Calu3 (cell line): ENCODE results near the gene PTPRO. TPM values are rescaled to one million over a fixed set of nuclear protein-coding genes. Genes with fewer than 3 reads are reported as not detected.

Source experiments
- BruUV-seq: library from RNA; stranded (reverse); fragments of 400-500 nt; replicated peaks from 2 replicates; lab custom pipeline; 2021; lab: Mats Ljungman, UMichigan
- CTCF ChIA-PET: fragments of 300-600 bp; sonication (Branson Sonifier 250); formaldehyde crosslinking; loops from one replicate; lab custom pipeline; 2022; ENCODE audit warnings: antibody characterized with exemption; lab: Charles Lee
- DNase-seq: peaks from one replicate; pipeline ENCODE4 v3.0.0; 2022
- H3K27ac Mint-ChIP-seq: one replicate; pipeline ENCODE4 v1.8.0; 2022; ENCODE audit warnings: mixed read lengths; ENCODE audit not compliant: unreplicated experiment
- H3K27me3 Mint-ChIP-seq: one replicate; pipeline ENCODE4 v1.8.0; 2022; ENCODE audit warnings: mixed read lengths; ENCODE audit not compliant: unreplicated experiment
- H3K36me3 Mint-ChIP-seq: one replicate; pipeline ENCODE4 v1.8.0; 2022; ENCODE audit warnings: mild to moderate bottlenecking, moderate library complexity, mixed read lengths; ENCODE audit not compliant: insufficient read depth, unreplicated experiment
- H3K4me1 Mint-ChIP-seq: one replicate; pipeline ENCODE4 v1.8.0; 2022; ENCODE audit warnings: mild to moderate bottlenecking, low read depth, mixed read lengths; ENCODE audit not compliant: unreplicated experiment
- H3K4me3 Mint-ChIP-seq: one replicate; pipeline ENCODE4 v1.8.0; 2022; ENCODE audit warnings: mild to moderate bottlenecking, low read depth, moderate library complexity, mixed read lengths; ENCODE audit not compliant: unreplicated experiment
- H3K9me3 Mint-ChIP-seq: one replicate; pipeline ENCODE4 v1.8.0; 2022; ENCODE audit warnings: low read depth, mixed read lengths; ENCODE audit not compliant: unreplicated experiment
- CTCF ChIP-seq: fragments of 200-600 bp; IDR thresholded peaks from one replicate; pipeline ENCODE4 v1.8.0; 2022; ENCODE audit warnings: antibody characterized with exemption; ENCODE audit not compliant: unreplicated experiment
- intact Hi-C: fragments of 100-400 bp; cut with micrococcal nuclease; formaldehyde crosslinking; loops from one replicate; pipeline ENCODE4 v1.10.0; 2022; ENCODE audit not compliant: unreplicated experiment
- total RNA-seq: library from RNA; stranded (reverse); gene quantifications from 2 replicates; pipeline ENCODE4 v1.2.3, GENCODE V29; 2022

The PTPRO gene
- total RNA-seq, 1 experiment from 2014 or later, result not detected

GRCh38 chr12:15481846-15482245 is 159.5 kb downstream of the PTPRO start:
- Mint-ChIP-seq H3K36me3 (no peaks in the 10 kb centered on the region), H3K4me1 (no peaks in the 10 kb centered on the region), H3K27me3 (peaks cover 55% of the 10 kb centered on the region), H3K27ac (no peak overlapping the region), H3K4me3 (no peak overlapping the region), H3K9me3 (no peaks in the 10 kb centered on the region)
- DNase-seq, result no peak
- intact Hi-C loops, result no loop called here
- BruUV-seq, result no TSS peak
- TF ChIP-seq CTCF, result no peak
- CTCF ChIA-PET, result no interaction called here

- Mint-ChIP-seq H3K4me3 (no peak overlapping the region), H3K9me3 (no peaks in the 10 kb centered on the region), H3K4me1 (no peaks in the 10 kb centered on the region), H3K36me3 (no peaks in the 10 kb centered on the region), H3K27ac (no peak overlapping the region), H3K27me3 (peaks cover 66% of the 10 kb centered on the region)
- no peak for TF ChIP-seq CTCF
- no peak for DNase-seq
- intact Hi-C loops, result no loop called here
- no TSS peak for BruUV-seq
- CTCF ChIA-PET, result no interaction called here
Observed at GRCh38 chr12:15485466-15485865, 163.2 kb downstream of the PTPRO start.

- Mint-ChIP-seq H3K27ac (no peak overlapping the region), H3K4me1 (no peaks in the 10 kb centered on the region), H3K9me3 (no peaks in the 10 kb centered on the region), H3K4me3 (no peak overlapping the region), H3K27me3 (peaks cover 61% of the 10 kb centered on the region), H3K36me3 (no peaks in the 10 kb centered on the region)
- DNase-seq, result no peak
- no TSS peak for BruUV-seq
- CTCF ChIA-PET, result no interaction called here
- TF ChIP-seq CTCF, result no peak
- intact Hi-C loops, result no loop called here
Observed at GRCh38 chr12:15486859-15487258, 164.6 kb downstream of the PTPRO start.

- H3K27ac Mint-ChIP-seq, result no peak overlapping the region
- TF ChIP-seq CTCF, result no peak
- no TSS peak for BruUV-seq
- H3K36me3 Mint-ChIP-seq, result no peaks in the 10 kb centered on the region
- no peaks in the 10 kb centered on the region for H3K9me3 Mint-ChIP-seq
- DNase-seq, result no peak
- CTCF ChIA-PET, result no interaction called here
- H3K4me1 Mint-ChIP-seq, result no peaks in the 10 kb centered on the region
- intact Hi-C loops, result no loop called here
- peaks cover 68% of the 10 kb centered on the region for H3K27me3 Mint-ChIP-seq
- H3K4me3 Mint-ChIP-seq, result no peak overlapping the region
Observed at GRCh38 chr12:15488481-15488880, 166.2 kb downstream of the PTPRO start.
